Measurements from ENCODE around the gene PATL2.

DNA sequence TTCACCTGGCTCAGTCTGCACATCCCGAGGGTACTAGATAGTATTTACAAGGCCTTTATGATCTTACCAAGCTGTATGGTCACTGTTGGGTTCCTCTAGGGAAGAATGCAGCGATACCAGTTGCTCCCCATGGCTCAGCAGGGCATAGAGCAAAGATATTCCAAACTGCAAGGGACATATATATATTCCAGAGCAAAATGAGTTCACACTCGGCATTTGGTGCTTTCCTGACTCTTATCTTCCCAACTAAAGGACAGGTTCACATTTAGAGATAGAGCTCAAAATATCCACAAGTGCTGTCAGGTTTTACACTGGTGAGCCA is 44.1 kb downstream of the PATL2 start:
- no peak for TF ChIP-seq CREB1 (CRISPR knock-in tag; IDR thresholded peaks at IDR 0.05; ENCODE audit: low read depth)
- TF ChIP-seq, protein P1, sequence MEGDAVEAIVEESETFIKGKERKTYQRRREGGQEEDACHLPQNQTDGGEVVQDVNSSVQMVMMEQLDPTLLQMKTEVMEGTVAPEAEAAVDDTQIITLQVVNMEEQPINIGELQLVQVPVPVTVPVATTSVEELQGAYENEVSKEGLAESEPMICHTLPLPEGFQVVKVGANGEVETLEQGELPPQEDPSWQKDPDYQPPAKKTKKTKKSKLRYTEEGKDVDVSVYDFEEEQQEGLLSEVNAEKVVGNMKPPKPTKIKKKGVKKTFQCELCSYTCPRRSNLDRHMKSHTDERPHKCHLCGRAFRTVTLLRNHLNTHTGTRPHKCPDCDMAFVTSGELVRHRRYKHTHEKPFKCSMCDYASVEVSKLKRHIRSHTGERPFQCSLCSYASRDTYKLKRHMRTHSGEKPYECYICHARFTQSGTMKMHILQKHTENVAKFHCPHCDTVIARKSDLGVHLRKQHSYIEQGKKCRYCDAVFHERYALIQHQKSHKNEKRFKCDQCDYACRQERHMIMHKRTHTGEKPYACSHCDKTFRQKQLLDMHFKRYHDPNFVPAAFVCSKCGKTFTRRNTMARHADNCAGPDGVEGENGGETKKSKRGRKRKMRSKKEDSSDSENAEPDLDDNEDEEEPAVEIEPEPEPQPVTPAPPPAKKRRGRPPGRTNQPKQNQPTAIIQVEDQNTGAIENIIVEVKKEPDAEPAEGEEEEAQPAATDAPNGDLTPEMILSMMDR (conservative IDR thresholded peaks at IDR 0.05; ENCODE audit: low read depth in 2 of 2): no peak
- TF ChIP-seq POLR2AphosphoS5 (IDR thresholded peaks at IDR 0.05; ENCODE audit: low read depth): no peak
- TF ChIP-seq EZH2 (IDR thresholded peaks at IDR 0.05; ENCODE audit: low read depth, unreplicated experiment): no peak
- no peak for TF ChIP-seq EZH2phosphoT487 (IDR thresholded peaks at IDR 0.05; ENCODE audit: unreplicated experiment)
- TF ChIP-seq, protein P2, sequence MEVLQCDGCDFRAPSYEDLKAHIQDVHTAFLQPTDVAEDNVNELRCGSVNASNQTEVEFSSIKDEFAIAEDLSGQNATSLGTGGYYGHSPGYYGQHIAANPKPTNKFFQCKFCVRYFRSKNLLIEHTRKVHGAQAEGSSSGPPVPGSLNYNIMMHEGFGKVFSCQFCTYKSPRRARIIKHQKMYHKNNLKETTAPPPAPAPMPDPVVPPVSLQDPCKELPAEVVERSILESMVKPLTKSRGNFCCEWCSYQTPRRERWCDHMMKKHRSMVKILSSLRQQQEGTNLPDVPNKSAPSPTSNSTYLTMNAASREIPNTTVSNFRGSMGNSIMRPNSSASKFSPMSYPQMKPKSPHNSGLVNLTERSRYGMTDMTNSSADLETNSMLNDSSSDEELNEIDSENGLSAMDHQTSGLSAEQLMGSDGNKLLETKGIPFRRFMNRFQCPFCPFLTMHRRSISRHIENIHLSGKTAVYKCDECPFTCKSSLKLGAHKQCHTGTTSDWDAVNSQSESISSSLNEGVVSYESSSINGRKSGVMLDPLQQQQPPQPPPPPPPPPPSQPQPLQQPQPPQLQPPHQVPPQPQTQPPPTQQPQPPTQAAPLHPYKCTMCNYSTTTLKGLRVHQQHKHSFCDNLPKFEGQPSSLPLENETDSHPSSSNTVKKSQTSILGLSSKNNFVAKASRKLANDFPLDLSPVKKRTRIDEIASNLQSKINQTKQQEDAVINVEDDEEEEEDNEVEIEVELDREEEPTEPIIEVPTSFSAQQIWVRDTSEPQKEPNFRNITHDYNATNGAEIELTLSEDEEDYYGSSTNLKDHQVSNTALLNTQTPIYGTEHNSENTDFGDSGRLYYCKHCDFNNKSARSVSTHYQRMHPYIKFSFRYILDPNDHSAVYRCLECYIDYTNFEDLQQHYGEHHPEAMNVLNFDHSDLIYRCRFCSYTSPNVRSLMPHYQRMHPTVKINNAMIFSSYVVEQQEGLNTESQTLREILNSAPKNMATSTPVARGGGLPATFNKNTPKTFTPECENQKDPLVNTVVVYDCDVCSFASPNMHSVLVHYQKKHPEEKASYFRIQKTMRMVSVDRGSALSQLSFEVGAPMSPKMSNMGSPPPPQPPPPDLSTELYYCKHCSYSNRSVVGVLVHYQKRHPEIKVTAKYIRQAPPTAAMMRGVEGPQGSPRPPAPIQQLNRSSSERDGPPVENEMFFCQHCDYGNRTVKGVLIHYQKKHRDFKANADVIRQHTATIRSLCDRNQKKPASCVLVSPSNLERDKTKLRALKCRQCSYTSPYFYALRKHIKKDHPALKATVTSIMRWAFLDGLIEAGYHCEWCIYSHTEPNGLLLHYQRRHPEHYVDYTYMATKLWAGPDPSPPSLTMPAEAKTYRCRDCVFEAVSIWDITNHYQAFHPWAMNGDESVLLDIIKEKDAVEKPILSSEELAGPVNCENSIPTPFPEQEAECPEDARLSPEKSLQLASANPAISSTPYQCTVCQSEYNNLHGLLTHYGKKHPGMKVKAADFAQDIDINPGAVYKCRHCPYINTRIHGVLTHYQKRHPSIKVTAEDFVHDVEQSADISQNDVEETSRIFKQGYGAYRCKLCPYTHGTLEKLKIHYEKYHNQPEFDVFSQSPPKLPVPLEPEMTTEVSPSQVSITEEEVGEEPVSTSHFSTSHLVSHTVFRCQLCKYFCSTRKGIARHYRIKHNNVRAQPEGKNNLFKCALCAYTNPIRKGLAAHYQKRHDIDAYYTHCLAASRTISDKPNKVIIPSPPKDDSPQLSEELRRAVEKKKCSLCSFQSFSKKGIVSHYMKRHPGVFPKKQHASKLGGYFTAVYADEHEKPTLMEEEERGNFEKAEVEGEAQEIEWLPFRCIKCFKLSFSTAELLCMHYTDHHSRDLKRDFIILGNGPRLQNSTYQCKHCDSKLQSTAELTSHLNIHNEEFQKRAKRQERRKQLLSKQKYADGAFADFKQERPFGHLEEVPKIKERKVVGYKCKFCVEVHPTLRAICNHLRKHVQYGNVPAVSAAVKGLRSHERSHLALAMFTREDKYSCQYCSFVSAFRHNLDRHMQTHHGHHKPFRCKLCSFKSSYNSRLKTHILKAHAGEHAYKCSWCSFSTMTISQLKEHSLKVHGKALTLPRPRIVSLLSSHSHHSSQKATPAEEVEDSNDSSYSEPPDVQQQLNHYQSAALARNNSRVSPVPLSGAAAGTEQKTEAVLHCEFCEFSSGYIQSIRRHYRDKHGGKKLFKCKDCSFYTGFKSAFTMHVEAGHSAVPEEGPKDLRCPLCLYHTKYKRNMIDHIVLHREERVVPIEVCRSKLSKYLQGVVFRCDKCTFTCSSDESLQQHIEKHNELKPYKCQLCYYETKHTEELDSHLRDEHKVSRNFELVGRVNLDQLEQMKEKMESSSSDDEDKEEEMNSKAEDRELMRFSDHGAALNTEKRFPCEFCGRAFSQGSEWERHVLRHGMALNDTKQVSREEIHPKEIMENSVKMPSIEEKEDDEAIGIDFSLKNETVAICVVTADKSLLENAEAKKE (CRISPR knock-in tag; IDR thresholded peaks at IDR 0.05): no peak
- TF ChIP-seq, protein P3, sequence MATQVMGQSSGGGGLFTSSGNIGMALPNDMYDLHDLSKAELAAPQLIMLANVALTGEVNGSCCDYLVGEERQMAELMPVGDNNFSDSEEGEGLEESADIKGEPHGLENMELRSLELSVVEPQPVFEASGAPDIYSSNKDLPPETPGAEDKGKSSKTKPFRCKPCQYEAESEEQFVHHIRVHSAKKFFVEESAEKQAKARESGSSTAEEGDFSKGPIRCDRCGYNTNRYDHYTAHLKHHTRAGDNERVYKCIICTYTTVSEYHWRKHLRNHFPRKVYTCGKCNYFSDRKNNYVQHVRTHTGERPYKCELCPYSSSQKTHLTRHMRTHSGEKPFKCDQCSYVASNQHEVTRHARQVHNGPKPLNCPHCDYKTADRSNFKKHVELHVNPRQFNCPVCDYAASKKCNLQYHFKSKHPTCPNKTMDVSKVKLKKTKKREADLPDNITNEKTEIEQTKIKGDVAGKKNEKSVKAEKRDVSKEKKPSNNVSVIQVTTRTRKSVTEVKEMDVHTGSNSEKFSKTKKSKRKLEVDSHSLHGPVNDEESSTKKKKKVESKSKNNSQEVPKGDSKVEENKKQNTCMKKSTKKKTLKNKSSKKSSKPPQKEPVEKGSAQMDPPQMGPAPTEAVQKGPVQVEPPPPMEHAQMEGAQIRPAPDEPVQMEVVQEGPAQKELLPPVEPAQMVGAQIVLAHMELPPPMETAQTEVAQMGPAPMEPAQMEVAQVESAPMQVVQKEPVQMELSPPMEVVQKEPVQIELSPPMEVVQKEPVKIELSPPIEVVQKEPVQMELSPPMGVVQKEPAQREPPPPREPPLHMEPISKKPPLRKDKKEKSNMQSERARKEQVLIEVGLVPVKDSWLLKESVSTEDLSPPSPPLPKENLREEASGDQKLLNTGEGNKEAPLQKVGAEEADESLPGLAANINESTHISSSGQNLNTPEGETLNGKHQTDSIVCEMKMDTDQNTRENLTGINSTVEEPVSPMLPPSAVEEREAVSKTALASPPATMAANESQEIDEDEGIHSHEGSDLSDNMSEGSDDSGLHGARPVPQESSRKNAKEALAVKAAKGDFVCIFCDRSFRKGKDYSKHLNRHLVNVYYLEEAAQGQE (IDR thresholded peaks at IDR 0.05; ENCODE audit: unreplicated experiment): no peak
- TF ChIP-seq, protein P4, sequence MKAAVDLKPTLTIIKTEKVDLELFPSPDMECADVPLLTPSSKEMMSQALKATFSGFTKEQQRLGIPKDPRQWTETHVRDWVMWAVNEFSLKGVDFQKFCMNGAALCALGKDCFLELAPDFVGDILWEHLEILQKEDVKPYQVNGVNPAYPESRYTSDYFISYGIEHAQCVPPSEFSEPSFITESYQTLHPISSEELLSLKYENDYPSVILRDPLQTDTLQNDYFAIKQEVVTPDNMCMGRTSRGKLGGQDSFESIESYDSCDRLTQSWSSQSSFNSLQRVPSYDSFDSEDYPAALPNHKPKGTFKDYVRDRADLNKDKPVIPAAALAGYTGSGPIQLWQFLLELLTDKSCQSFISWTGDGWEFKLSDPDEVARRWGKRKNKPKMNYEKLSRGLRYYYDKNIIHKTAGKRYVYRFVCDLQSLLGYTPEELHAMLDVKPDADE (IDR thresholded peaks at IDR 0.05): no peak
- TF ChIP-seq JUNB (IDR thresholded peaks at IDR 0.05; ENCODE audit: unreplicated experiment): no peak
- no peak for TF ChIP-seq NANOG (IDR thresholded peaks at IDR 0.05; ENCODE audit: borderline replicate concordance)
- TF ChIP-seq STAT1 (IDR thresholded peaks at IDR 0.05; ENCODE audit: unreplicated experiment): no peak
